Lung microvascular endothelial cell (primary cell): Measurements from ENCODE around the gene RAPGEF3. TPM values are rescaled to one million over a fixed set of nuclear protein-coding genes. Genes with fewer than 3 reads are reported as not detected.

Experiments
- DNase-seq, 2 donors: peaks; one replicate each; pipeline versions ENCODE4 v3.0.0 to v3.0.0-alpha.2; 2010; ENCODE audit warnings: low read depth in 2 of 2
- total RNA-seq: library from RNA; depleted of rRNA; stranded (reverse); fragments of >200 nt; gene quantifications from 2 replicates; pipeline ENCODE4 v1.2.1, GENCODE V29; 2014

RAPGEF3 gene
- total RNA-seq, 1 donor from 2014 or later = 7.1 TPM

GRCh38 chr12:47790676-47791350 lies 32.1 kb upstream of the RAPGEF3 start:
- no peak for DNase-seq

DNA sequence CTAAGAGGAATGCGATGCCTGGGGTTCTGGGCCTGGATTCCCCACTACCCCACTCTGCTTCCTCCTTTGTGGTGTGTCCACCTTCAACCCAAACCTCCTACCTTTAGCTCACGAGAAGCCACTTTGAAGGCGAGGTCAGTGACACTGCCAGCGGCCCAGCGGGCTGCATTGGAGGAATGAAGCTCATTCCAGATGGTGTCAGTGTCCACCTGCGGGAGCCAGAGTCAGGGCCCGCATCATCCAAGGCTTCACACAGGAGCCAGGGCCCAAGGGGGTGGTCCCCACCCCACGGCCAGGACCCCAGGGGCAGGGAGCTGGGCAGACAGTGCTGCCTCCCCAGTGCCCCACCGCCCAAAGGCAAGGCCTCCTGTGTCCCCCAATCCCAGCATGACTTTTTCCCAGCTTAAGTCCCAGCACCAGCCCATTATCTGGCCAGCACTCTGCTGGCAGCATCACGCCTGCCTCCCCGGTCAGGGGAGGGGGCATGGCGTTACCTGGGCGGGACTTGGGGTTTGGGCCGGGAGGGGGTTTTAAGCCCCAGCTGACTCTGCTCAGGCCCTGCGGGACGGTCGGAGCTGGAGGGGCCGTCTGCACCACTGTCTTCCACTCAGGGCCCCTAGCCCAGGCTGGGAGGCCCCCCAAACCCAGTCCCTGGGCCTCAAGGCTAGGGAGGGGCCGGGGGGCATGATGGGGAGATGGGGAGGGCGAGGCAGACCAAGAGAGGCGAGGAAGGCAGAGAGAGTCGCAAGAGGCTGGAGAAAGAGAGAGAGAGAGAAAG lies 31.2 kb upstream of the RAPGEF3 start:
- DNase-seq = no peak

- no peak for DNase-seq
These were observed 30.5 kb upstream of the RAPGEF3 start for GRCh38 chr12:47789141-47789540.

DNA sequence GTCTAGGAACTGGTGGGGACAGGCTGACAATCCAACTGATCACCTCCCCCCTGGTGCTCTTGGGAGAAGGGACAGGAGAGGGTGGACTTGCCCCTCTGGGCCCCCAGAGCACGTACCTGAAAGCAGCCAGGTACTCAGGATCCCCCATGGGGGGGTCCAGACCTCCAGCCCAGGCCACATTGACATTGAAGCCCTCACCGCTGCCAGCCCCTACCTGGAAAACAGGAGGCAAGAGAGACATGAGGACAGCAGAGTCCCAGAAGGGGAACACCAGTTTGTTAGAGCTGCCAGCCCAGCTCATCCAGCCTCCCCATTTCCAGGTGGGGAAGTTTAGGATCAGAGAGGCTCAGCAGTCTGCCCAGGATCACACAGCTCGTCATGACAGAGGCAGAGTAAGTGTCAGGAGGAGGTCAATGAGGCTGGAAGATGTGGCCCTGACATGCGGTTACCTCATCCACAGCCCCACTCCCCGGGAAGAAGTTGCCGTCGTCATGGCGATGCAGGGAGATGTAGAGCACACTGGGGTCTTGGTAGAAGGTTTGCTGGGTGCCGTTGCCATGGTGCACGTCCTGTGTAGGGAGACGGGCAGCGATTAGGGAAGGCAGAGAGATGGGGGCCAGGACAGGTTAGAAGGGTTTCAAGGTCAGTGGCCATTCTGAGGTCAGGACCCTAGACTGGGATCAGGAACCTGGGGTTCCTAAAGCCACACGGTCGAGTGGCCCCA lies 29.1 kb upstream of the RAPGEF3 start:
- DNase-seq = no peak

GRCh38 chr12:47786662-47787280 lies 28.1 kb upstream of the RAPGEF3 start:
- DNase-seq = no peak

DNA sequence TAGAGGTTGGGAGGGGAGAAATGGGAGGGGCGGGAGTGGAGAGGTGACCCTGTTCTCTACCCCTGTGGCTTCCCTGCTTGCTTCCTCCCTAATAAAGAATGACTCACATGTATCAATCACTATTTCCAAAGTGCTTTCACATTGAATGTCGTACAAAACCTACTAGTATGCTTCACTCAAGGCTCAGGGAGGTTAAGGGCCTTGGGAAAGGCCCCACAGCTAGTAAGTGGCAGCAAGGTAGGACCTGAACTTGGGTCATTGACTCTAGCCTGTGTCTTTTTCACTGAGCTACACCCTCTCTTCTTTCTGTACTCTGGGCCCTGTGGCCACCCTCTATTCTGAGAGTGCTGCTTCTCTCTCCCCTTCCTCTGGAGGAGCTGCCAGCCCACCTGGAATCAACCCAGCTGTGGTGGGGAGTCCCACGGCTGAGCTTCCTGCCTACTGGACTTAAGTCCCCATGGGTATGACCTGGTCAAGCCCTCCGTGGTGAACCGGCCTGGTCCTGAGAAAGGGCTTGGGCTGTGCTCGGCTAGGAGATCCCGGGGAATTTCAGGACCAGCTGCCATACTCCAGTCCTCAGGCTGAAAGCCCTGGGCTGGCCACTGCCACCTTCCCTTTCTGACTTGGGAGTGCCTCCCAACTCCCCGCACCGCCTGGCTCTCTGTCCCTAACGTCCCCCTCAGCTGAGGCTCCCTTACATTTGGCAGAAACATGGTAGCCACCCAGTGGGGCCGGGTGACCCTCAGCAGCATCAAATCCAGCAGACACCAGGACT lies 27.4 kb upstream of the RAPGEF3 start:
- no peak for DNase-seq

DNA sequence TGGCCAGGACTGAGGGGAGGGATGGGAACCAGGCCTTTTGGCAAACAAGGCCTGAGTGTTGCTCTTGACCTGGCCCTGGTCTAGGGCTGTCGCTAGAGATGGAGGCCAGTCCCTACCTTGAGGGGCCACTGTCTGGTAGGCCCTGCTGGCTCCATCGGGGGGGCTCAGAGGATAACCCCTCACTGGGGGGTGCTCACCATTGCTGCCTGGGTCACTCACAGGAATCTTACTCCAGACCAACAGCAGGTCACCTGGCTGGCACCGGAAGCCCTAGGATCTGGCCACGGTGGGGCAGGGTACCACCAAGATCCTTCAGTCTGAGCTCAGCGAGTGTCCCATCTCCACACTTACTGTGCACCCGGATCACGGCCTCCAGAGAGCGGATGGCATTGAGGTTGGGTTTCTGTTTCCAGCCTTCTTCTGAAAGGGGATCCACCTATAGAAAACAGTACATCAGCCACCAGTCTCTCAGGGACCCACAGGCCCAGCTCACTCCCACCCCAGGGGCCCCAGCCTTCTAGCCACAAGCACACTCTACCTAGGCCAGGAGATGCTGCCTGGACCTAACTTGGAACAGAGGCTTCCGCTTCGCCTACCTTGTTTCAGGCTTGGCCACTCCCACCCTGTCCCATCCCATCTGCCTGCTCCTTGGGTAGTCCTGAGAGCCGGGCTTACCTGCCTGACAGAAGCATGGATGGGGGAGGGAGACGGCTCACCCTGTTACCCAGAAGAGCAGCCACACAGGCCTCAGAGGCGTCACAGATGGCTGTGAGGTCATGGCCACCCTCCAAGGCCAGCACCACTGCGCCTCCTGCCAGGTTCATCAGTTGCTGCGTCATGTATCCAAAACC lies 26.6 kb upstream of the RAPGEF3 start:
- no peak for DNase-seq

DNA sequence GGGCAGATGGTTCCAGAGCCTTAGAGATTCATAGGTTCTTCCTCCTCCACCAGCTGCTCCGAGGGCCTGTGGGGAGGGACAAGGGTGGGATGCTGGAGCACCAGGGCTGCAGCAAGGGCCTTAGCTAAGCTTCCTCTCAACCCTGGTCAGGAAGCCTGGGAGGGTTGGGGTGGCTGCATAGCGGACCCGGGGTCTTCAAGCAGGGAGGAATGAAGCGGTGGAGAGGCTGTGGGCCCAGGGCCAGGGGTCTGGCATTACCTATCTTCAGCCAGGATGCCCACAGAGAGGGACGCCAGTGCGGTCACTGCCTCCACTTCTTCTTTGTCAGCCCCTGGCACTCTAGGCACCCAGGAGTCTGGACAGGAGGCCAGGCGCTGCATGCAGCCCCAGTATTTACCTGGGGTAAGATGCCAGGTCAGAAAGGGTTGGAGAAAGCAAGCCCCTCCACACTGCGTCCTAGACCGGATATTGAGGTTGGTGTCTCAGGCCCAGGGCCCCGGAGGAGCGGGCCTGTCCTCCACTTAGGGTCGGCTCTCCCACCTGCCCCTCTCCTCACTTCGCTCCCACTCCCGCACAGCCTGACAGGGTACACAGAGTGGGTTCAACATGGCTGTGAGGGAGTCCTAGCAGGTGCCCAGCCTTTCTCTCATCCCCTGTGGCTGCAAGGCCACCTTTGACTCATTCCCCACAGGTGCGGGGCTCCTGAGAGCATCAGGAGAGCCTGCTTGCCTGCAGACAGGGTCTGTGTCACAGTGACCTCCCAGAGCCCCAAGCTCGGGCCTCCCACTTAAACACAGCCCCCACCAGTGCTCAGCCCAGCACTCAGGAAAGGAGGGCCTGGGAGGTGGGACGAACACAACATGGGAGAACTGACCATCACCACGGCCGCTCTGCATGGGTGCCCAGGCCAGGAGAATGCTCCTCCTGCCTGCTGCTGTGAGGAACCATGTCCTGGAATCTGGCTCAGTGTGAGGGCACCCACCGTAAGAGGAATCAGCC lies 25.4 kb upstream of the RAPGEF3 start:
- DNase-seq = no peak

GRCh38 chr12:47783024-47783755 lies 24.5 kb upstream of the RAPGEF3 start:
- no peak for DNase-seq

- DNase-seq = peak in 1 of 2 donors; percentile 63
These were observed 23.7 kb upstream of the RAPGEF3 start for GRCh38 chr12:47782372-47782770.

GRCh38 chr12:47781479-47782371 lies 23.0 kb upstream of the RAPGEF3 start:
- DNase-seq = no peak

- no peak for DNase-seq
These were observed 21.3 kb upstream of the RAPGEF3 start for GRCh38 chr12:47779943-47780504.

- DNase-seq = peak; percentile 88 to 90
These were observed 20.7 kb upstream of the RAPGEF3 start for GRCh38 chr12:47779301-47779942.

DNA sequence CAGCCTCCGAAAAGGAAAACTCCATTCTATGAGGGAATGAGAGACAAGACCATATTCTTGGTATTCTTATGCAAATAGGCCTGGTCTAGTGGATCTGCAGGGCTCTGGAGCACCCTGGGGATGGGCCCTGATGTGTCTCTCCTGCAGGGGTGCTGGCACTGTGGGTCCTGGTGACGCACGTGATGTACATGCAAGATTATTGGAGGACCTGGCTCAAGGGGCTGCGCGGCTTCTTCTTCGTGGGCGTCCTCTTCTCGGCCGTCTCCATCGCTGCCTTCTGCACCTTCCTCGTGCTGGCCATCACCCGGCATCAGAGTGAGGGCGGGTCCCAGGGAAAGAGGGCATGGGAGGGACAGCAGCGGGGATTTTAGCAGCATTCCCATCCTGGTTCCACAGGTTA lies 20.2 kb upstream of the RAPGEF3 start:
- no peak for DNase-seq

DNA sequence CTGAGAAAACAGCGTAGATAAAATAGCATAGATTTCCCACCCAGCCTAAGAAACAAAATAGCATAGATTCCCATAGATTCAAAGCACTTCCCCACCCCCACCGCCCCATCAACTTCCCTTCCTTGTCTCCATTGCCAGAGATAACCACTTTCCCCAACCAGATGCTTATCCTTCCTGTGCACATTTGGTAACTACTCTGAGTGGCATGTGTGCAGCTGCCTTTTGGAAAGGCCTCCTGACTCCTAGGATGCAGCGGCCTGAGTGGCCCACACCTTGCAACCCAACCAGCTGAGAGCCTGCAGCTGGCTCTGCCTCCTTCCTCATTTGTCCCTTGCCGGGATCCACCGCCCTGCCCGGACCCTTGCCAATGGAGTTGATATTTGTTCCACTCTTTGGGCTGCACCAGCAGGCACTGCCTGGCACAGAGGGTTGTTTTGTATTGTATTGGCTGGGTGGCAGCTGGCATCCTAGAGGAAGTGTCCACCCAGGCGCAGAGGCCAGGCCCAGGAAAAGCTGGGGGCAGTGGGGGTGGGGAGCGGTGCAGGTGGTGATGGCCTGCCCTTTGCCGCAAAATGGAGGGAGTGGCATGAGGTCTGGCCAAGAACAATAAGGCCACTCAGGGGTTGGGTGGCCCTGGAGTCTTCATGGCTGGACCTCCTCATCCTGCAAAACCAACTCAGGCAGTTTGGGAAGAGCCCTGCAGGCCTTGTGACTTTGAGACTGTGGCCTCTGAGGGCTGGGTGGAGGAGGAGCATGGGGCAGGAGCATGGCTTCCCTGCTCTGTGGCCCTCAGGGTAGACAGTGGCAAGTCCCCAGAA lies 19.3 kb upstream of the RAPGEF3 start:
- no peak for DNase-seq

- no peak for DNase-seq
These were observed 18.5 kb upstream of the RAPGEF3 start for GRCh38 chr12:47777151-47777550.
